B cell (primary cell): ENCODE data around the gene NHSL2. TPM values are rescaled to one million over a fixed set of nuclear protein-coding genes. Genes with fewer than 3 reads are reported as not detected.
"Not testable (repeated sequence)": the region's sequence is repeated elsewhere in the genome, so short reads cannot be mapped to it uniquely, and the experiment has no call there.

ENCODE experiments used
- ATAC-seq: fragments of 200-7000 bp; cut with Tn5 transposase; one replicate; pipeline ENCODE4 v1.10.0; 2021; ENCODE audit warnings: low read depth, mild to moderate bottlenecking, moderate number of reproducible peaks, moderate library complexity
- CTCF ChIA-PET: fragments of 350-600 bp; sonication (Branson Sonifier 250); formaldehyde crosslinking; loops from one replicate; lab custom pipeline; 2021; ENCODE audit warnings: antibody characterized with exemption, inconsistent platforms; lab: Charles Lee
- POLR2A ChIA-PET: fragments of 350-600 bp; sonication (Branson Sonifier 250); formaldehyde crosslinking; loops from one replicate; lab custom pipeline; 2021; ENCODE audit warnings: antibody characterized with exemption; lab: Charles Lee
- DNase-seq: peaks from one replicate; pipeline ENCODE4 v3.0.0; 2013
- H2AFZ ChIP-seq: 2 replicates; pipeline ENCODE4 v1.6.1; 2012; ENCODE audit warnings: mild to moderate bottlenecking, low read depth, low read length; ENCODE audit not compliant: insufficient read depth, poor library complexity, severe bottlenecking
- H3K27ac ChIP-seq, 2 donors: 1 replicate in 1 of 2; 2 replicates in 1 of 2; pipeline ENCODE4 v1.5.1; 2012 to 2013; ENCODE audit warnings: low read length in 2 of 2, mild to moderate bottlenecking in 2 of 2, moderate library complexity in 1 of 2
- H3K27me3 ChIP-seq, 4 experiments: fragments of 200-600 bp in 1 of 4; sonication (generic) in 1 of 4; replicated peaks in 1 of 4; 1 replicate in 2 of 4; 2 replicates in 2 of 4; pipeline versions ENCODE4 v1.6.1 to v1.7.0; 2013 to 2016; ENCODE audit warnings: low read length in 3 of 4, mild to moderate bottlenecking in 2 of 4, mixed read lengths in 1 of 4, moderate library complexity in 1 of 4; ENCODE audit not compliant: insufficient read depth in 4 of 4, control insufficient read depth in 3 of 4; ENCODE audit errors: control extremely low read depth in 1 of 4
- H3K36me3 ChIP-seq, 2 experiments: replicated peaks in 1 of 2; 1 replicate in 1 of 2; 2 replicates in 1 of 2; pipeline versions ENCODE4 v1.6.1 to v1.7.1; 2013; ENCODE audit warnings: low read length in 1 of 2; ENCODE audit not compliant: insufficient read depth in 2 of 2, control insufficient read depth in 1 of 2; ENCODE audit errors: control extremely low read depth in 1 of 2, extremely low read depth in 1 of 2
- H3K4me1 ChIP-seq, 2 donors: fragments of 200-600 bp in 1 of 2; sonication (generic) in 1 of 2; 1 replicate in 1 of 2; 2 replicates in 1 of 2; pipeline versions ENCODE4 v1.5.1 to v1.6.1; 2013 to 2017; ENCODE audit warnings: low read length in 2 of 2; ENCODE audit not compliant: control insufficient read depth in 2 of 2, insufficient read depth in 2 of 2
- H3K4me2 ChIP-seq: replicated peaks from 2 replicates; pipeline ENCODE3; 2012; ENCODE audit warnings: mild to moderate bottlenecking, low read depth, low read length; ENCODE audit not compliant: poor library complexity, severe bottlenecking
- H3K4me3 ChIP-seq, 5 experiments: fragments of 200-600 bp in 1 of 5; sonication (generic) in 1 of 5; 1 replicate in 3 of 5; 2 replicates in 2 of 5; pipeline versions ENCODE4 v1.5.1 to v1.7.0; 2011 to 2016; ENCODE audit warnings: low read length in 4 of 5, mild to moderate bottlenecking in 4 of 5, low read depth in 2 of 5, control low read depth in 1 of 5, moderate library complexity in 1 of 5; ENCODE audit not compliant: insufficient read depth in 1 of 5; ENCODE audit errors: control extremely low read depth in 1 of 5, extremely low read depth in 1 of 5
- H3K79me2 ChIP-seq: fragments of 200-600 bp; sonication (generic); one replicate; pipeline ENCODE4 v1.6.0; 2016; ENCODE audit warnings: low read length; ENCODE audit not compliant: control insufficient read depth, insufficient read depth
- H3K9ac ChIP-seq: fragments of 200-600 bp; sonication (generic); 2 replicates; pipeline ENCODE4 v1.6.1; 2017; ENCODE audit warnings: mild to moderate bottlenecking, low read length, moderate library complexity
- H3K9me3 ChIP-seq, 3 donors: one replicate each; pipeline versions ENCODE4 v1.6.1 to v1.7.1; 2013; ENCODE audit warnings: low read length in 2 of 3; ENCODE audit not compliant: control insufficient read depth in 2 of 3, insufficient read depth in 1 of 3; ENCODE audit errors: control extremely low read depth in 1 of 3
- H4K20me1 ChIP-seq: 2 replicates; pipeline ENCODE4 v1.6.0; 2012; ENCODE audit warnings: mild to moderate bottlenecking, low read length; ENCODE audit not compliant: insufficient read depth, control insufficient read depth, poor library complexity, severe bottlenecking
- H3K27ac Mint-ChIP-seq: one replicate; pipeline ENCODE4 v1.8.0; 2021; ENCODE audit warnings: mixed read lengths
- H3K27me3 Mint-ChIP-seq: one replicate; pipeline ENCODE4 v1.8.0; 2021; ENCODE audit warnings: mixed read lengths
- H3K4me1 Mint-ChIP-seq: one replicate; pipeline ENCODE4 v1.8.0; 2021; ENCODE audit warnings: mixed read lengths
- H3K4me3 Mint-ChIP-seq: one replicate; pipeline ENCODE4 v1.8.0; 2021; ENCODE audit warnings: mixed read lengths
- H3K9me3 Mint-ChIP-seq: one replicate; pipeline ENCODE4 v1.8.0; 2022; ENCODE audit warnings: mixed read lengths; ENCODE audit not compliant: insufficient read depth
- CTCF ChIP-seq: fragments of 200-600 bp; IDR thresholded peaks from one replicate; pipeline ENCODE4 v1.8.0; 2022; ENCODE audit warnings: antibody characterized with exemption, mild to moderate bottlenecking
- WGBS: methylation state at CpG from one replicate; pipeline ENCODE4 v1.1.5; 2013; ENCODE audit warnings: missing lambda C conversion rate; ENCODE audit not compliant: insufficient coverage; 5-methylcytosine and 5-hydroxymethylcytosine counted together
- intact Hi-C: fragments of 100-400 bp; cut with micrococcal nuclease; formaldehyde crosslinking; loops from one replicate; pipeline ENCODE4 v1.10.0; 2022
- polyA plus RNA-seq: library from polyadenylated mRNA; depleted of rRNA; stranded (reverse); fragments of >200 nt; gene quantifications from 2 replicates; pipeline ENCODE4 v1.2.3, GENCODE V29; 2012
- total RNA-seq, 2 donors: library from RNA; stranded (reverse); fragments of 120-200 nt in 1 of 2; gene quantifications; 1 replicate in 1 of 2; 2 replicates in 1 of 2; pipeline versions ENCODE4 v1.2.3 to v1.2.4, GENCODE V29; 2013 to 2022

Gene NHSL2
- total and polyA plus RNA-seq, 2 donors (not counting 1 experiment from before 2014, with no cell fraction given), result 0.16 to 1.7 TPM

GRCh38 chrX:72057849-72058248 is 147.2 kb downstream of the NHSL2 start:
- Mint-ChIP-seq H3K4me1 (no peaks in the 10 kb centered on the region), H3K27ac (no peak overlapping the region), H3K27me3 (peaks cover 6% of the 10 kb centered on the region), H3K4me3 (no peak overlapping the region), H3K9me3 (no peaks in the 10 kb centered on the region)
- ChIA-PET CTCF (interaction anchor here (0.6 kb wide), 1 partner anchor 59 kb away, joined by 3 read pairs; no protein-coding TSS in a partner anchor), POLR2A (no interaction called here)
- no peak overlapping the region for H2AFZ ChIP-seq
- no peak overlapping the region for H3K27ac ChIP-seq
- peaks cover 0 to 3% (median 0%) of the 10 kb centered on the region in 4 experiments for H3K27me3 ChIP-seq
- H3K4me2 ChIP-seq, result no peak overlapping the region
- H3K4me3 ChIP-seq, result no peak overlapping the region
- TF ChIP-seq CTCF, result no peak
- DNase-seq (no peak), ATAC-seq (no peak)
- no peaks in the 10 kb centered on the region for H3K79me2 ChIP-seq
- H3K9me3 ChIP-seq, result no peaks in the 10 kb centered on the region
- no peaks in the 10 kb centered on the region for H3K4me1 ChIP-seq
- H3K36me3 ChIP-seq, result no peaks in the 10 kb centered on the region
- H4K20me1 ChIP-seq, result no peaks in the 10 kb centered on the region
- intact Hi-C loops, result no loop called here
- WGBS, result no CpG with 5 or more reads among the region's 1 CpG
- no peak overlapping the region for H3K9ac ChIP-seq

GRCh38 chrX:72058346-72058745 is 147.7 kb downstream of the NHSL2 start:
- H3K4me2 ChIP-seq, H3K4me3 ChIP-seq, H4K20me1 ChIP-seq, H3K27me3 Mint-ChIP-seq, intact Hi-C loops, H3K4me3 Mint-ChIP-seq, H3K36me3 ChIP-seq, H3K9ac ChIP-seq, H3K27ac Mint-ChIP-seq, H3K4me1 Mint-ChIP-seq, POLR2A ChIA-PET, ATAC-seq, H3K79me2 ChIP-seq, H3K9me3 ChIP-seq, CTCF ChIA-PET, H2AFZ ChIP-seq, H3K27ac ChIP-seq, H3K4me1 ChIP-seq, H3K9me3 Mint-ChIP-seq, H3K27me3 ChIP-seq, DNase-seq: not testable (repeated sequence)
- WGBS, result 93% methylated on average over 8 of the region's 15 CpGs
